ENCODE measurements around the gene ASB7. TPM values are rescaled to one million over a fixed set of nuclear protein-coding genes. Genes with fewer than 3 reads are reported as not detected.

The ASB7 gene
- polyA plus RNA-seq, 3 donors: 5.3 to 9.8 (median 7.6) TPM

DNA sequence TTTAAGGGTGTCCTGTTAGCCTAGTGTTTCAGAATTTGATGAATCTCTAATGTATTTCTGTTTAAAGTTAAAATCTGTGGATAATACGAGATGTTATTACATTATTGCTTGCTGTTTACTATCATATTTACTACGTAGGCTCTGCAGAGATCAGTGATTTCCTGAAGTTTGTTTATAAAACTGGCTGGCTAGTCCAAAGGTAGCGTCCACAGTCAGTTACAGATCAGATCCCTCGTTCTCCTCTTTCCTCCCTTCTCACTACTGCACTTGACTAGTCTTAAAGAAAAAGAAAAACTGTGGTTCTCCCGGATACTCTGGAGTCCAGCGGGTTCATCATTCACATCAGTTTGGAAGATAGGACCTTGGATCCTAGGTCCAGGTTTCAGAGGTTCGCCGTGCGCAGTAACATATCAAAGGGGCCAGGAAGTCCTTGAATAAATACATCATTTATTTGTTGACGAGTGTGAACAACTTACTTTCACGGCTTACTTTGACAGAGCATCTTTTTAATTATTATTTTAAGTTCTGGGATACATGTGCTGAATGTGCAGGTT is 35.9 kb downstream of the ASB7 start:
- H3K4me3 Mint-ChIP-seq: no peak overlapping the region
- H3K27me3 Mint-ChIP-seq (ENCODE audit: low read depth in 3 of 3): peaks cover 0 to 2% (median 0%) of the 10 kb centered on the region in 3 donors
- peaks cover 11 to 40% of the 10 kb centered on the region in 2 donors for H3K36me3 Mint-ChIP-seq
- H3K4me1 ChIP-seq (ENCODE audit: control insufficient read depth in 1 of 2, insufficient read depth in 2 of 2, low read length in 2 of 2): peaks cover 6 to 9% of the 10 kb centered on the region in 2 donors
- H3K4me1 Mint-ChIP-seq: peaks cover 21% of the 10 kb centered on the region
- H3K79me2 ChIP-seq (ENCODE audit: insufficient read depth, low read length): peaks cover 64% of the 10 kb centered on the region
- no peak overlapping the region for H3K27ac ChIP-seq (ENCODE audit: low read depth in 1 of 2, low read length in 2 of 2)
- WGBS (ENCODE audit: insufficient coverage): 100% methylated on average over 6 of the region's 11 CpGs
- H3K36me3 ChIP-seq (replicated peaks in 1 of 2; ENCODE audit: control insufficient read depth in 1 of 2, insufficient read depth in 2 of 2, low read length in 2 of 2): peaks cover 9 to 44% of the 10 kb centered on the region in 2 donors
- no peak for DNase-seq
- no peak overlapping the region for H2AFZ ChIP-seq (ENCODE audit: insufficient read depth, low read depth, low read length, poor library complexity, severe bottlenecking)
- H3K9me3 ChIP-seq (replicated peaks in 1 of 2; ENCODE audit: control insufficient read depth in 1 of 2, insufficient read depth in 1 of 2, low read length in 2 of 2): no peaks in the 10 kb centered on the region
- H3K27ac Mint-ChIP-seq: peak overlapping the region in 2 of 7 donors; percentile 31 to 72
- H3K9ac ChIP-seq (ENCODE audit: insufficient read depth, low read length, poor library complexity, severe bottlenecking): no peak overlapping the region
- intact Hi-C loops (cut with micrococcal nuclease): no loop called here
- no peak overlapping the region for H3K4me3 ChIP-seq (replicated peaks in 1 of 3; ENCODE audit: low read depth in 2 of 3, low read length in 3 of 3)
- peaks cover 98% of the 10 kb centered on the region for H4K20me1 ChIP-seq (ENCODE audit: insufficient read depth, low read length)
- TF ChIP-seq, protein P1, sequence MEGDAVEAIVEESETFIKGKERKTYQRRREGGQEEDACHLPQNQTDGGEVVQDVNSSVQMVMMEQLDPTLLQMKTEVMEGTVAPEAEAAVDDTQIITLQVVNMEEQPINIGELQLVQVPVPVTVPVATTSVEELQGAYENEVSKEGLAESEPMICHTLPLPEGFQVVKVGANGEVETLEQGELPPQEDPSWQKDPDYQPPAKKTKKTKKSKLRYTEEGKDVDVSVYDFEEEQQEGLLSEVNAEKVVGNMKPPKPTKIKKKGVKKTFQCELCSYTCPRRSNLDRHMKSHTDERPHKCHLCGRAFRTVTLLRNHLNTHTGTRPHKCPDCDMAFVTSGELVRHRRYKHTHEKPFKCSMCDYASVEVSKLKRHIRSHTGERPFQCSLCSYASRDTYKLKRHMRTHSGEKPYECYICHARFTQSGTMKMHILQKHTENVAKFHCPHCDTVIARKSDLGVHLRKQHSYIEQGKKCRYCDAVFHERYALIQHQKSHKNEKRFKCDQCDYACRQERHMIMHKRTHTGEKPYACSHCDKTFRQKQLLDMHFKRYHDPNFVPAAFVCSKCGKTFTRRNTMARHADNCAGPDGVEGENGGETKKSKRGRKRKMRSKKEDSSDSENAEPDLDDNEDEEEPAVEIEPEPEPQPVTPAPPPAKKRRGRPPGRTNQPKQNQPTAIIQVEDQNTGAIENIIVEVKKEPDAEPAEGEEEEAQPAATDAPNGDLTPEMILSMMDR (IDR thresholded peaks at IDR 0.05): no peak
- H3K9me3 Mint-ChIP-seq: peaks cover 0 to 3% (median 0%) of the 10 kb centered on the region in 7 donors
- no peaks in the 10 kb centered on the region for H3K27me3 ChIP-seq (ENCODE audit: control insufficient read depth in 2 of 2, insufficient read depth in 2 of 2, low read length in 2 of 2)
- H3K4me2 ChIP-seq (replicated peaks; ENCODE audit: extremely low read depth, low read length, poor library complexity, severe bottlenecking): no peak overlapping the region

DNA sequence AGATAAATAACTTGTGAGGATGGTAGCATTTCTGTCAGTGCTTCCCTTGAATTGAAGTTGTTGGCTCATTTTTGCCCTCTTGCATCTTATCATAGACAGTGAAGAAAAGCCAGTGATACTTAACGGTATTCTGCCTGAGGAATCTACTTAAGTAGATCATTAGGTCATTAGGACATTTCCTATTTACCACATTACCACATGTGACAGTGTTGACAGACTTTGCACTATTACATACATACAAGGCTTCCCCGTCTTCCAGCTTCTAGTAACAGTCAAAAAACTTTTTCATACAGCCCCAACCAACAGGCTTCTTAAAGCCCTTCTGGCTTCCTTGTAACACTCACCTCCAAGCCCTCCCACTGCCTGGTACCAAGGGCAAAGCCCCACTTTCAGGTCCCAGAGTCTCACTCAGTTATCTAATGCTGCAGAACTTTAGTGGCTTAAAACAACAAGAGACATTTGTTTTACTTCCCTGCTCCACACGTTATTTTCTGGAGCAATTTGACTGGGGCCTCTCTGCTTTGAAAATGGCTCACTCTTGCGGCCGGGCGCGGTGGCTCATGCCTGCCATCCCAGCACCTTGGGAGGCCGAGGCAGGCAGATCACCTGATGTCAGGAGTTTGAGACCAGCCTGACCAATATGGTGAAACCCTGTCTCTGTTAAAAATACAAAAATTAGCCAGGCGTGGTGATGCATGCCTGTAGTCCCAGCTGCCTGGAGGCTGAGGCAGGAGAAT is 40.0 kb downstream of the ASB7 start:
- Histone ChIP-seq H4K20me1 (ENCODE audit: insufficient read depth, low read length) (peaks cover 94% of the 10 kb centered on the region), H3K4me2 (replicated peaks; ENCODE audit: extremely low read depth, low read length, poor library complexity, severe bottlenecking) (no peak overlapping the region), H3K4me3 (replicated peaks in 1 of 3; ENCODE audit: low read depth in 2 of 3, low read length in 3 of 3) (no peak overlapping the region), H3K9me3 (replicated peaks in 1 of 2; ENCODE audit: control insufficient read depth in 1 of 2, insufficient read depth in 1 of 2, low read length in 2 of 2) (no peaks in the 10 kb centered on the region), H3K27ac (ENCODE audit: low read depth in 1 of 2, low read length in 2 of 2) (peak overlapping the region in 1 of 2 donors; percentile 34), H3K79me2 (ENCODE audit: insufficient read depth, low read length) (peaks cover 34% of the 10 kb centered on the region), H2AFZ (ENCODE audit: insufficient read depth, low read depth, low read length, poor library complexity, severe bottlenecking) (no peak overlapping the region), H3K36me3 (replicated peaks in 1 of 2; ENCODE audit: control insufficient read depth in 1 of 2, insufficient read depth in 2 of 2, low read length in 2 of 2) (peaks cover 0 to 24% of the 10 kb centered on the region in 2 donors), H3K9ac (ENCODE audit: insufficient read depth, low read length, poor library complexity, severe bottlenecking) (no peak overlapping the region), H3K27me3 (ENCODE audit: control insufficient read depth in 2 of 2, insufficient read depth in 2 of 2, low read length in 2 of 2) (no peaks in the 10 kb centered on the region), H3K4me1 (ENCODE audit: control insufficient read depth in 1 of 2, insufficient read depth in 2 of 2, low read length in 2 of 2) (peaks cover 6 to 9% of the 10 kb centered on the region in 2 donors)
- TF ChIP-seq, protein P1 (IDR thresholded peaks at IDR 0.05): no peak
- Mint-ChIP-seq H3K4me3 (no peak overlapping the region), H3K4me1 (peaks cover 24% of the 10 kb centered on the region), H3K36me3 (peaks cover 3 to 8% of the 10 kb centered on the region in 2 donors), H3K27ac (peak overlapping the region in 4 of 7 donors; percentile 25 to 72 (median 48)), H3K27me3 (ENCODE audit: low read depth in 3 of 3) (no peaks in the 10 kb centered on the region), H3K9me3 (peaks cover 0 to 3% (median 0%) of the 10 kb centered on the region in 7 donors)
- no peak for DNase-seq
- intact Hi-C loops (cut with micrococcal nuclease): no loop called here
- 72% methylated on average over 8 of the region's 9 CpGs for WGBS (ENCODE audit: insufficient coverage)

All from CD14-positive monocyte (primary cell).